Natural killer cell (primary cell): Measurements from ENCODE around the gene CASK. TPM values are rescaled to one million over a fixed set of nuclear protein-coding genes. Genes with fewer than 3 reads are reported as not detected.

ENCODE experiments used
- ATAC-seq, 3 donors: fragments of 150-1000 bp in 2 of 3; fragments of 200-7000 bp in 1 of 3; cut with Tn5 transposase; 1 replicate in 1 of 3; 2 replicates in 2 of 3; pipeline ENCODE4 v1.10.0; 2021; ENCODE audit warnings: mild to moderate bottlenecking in 2 of 3, moderate library complexity in 2 of 3
- DNase-seq, 2 donors: peaks; one replicate each; pipeline versions ENCODE4 v3.0.0 to v3.0.0-alpha.2; 2013 to 2021; ENCODE audit warnings: mixed read lengths in 1 of 2
- H3K27ac ChIP-seq: one replicate; pipeline ENCODE4 v1.5.1; 2013; ENCODE audit warnings: mild to moderate bottlenecking, low read length
- H3K27me3 ChIP-seq: one replicate; pipeline ENCODE4 v1.6.1; 2013; ENCODE audit warnings: low read length; ENCODE audit not compliant: control insufficient read depth, insufficient read depth
- H3K36me3 ChIP-seq: one replicate; pipeline ENCODE4 v1.6.1; 2013; ENCODE audit warnings: low read length; ENCODE audit not compliant: control insufficient read depth, insufficient read depth
- H3K4me1 ChIP-seq: one replicate; pipeline ENCODE4 v1.6.1; 2013; ENCODE audit warnings: low read length; ENCODE audit not compliant: control insufficient read depth, insufficient read depth
- H3K4me3 ChIP-seq: one replicate; pipeline ENCODE4 v1.5.1; 2013; ENCODE audit warnings: low read length
- H3K9me3 ChIP-seq: one replicate; pipeline ENCODE4 v1.6.1; 2013; ENCODE audit warnings: low read length; ENCODE audit not compliant: control insufficient read depth, insufficient read depth
- H3K27ac Mint-ChIP-seq, 2 donors: one replicate each; pipeline ENCODE4 v1.8.0; 2022; ENCODE audit warnings: mild to moderate bottlenecking in 2 of 2, mixed read lengths in 2 of 2, moderate library complexity in 1 of 2
- H3K27me3 Mint-ChIP-seq, 2 donors: one replicate each; pipeline ENCODE4 v1.8.0; 2022; ENCODE audit warnings: low read depth in 2 of 2, mixed read lengths in 2 of 2
- H3K36me3 Mint-ChIP-seq: one replicate; pipeline ENCODE4 v1.8.0; 2022; ENCODE audit warnings: mixed read lengths
- H3K4me1 Mint-ChIP-seq, 2 donors: one replicate each; pipeline ENCODE4 v1.8.0; 2022; ENCODE audit warnings: mixed read lengths in 2 of 2
- H3K4me3 Mint-ChIP-seq: one replicate; pipeline ENCODE4 v1.8.0; 2022; ENCODE audit warnings: mild to moderate bottlenecking, moderate library complexity, mixed read lengths
- H3K9me3 Mint-ChIP-seq, 2 donors: one replicate each; pipeline ENCODE4 v1.8.0; 2022; ENCODE audit warnings: mixed read lengths in 2 of 2
- CTCF ChIP-seq: fragments of 200-600 bp; IDR thresholded peaks from one replicate; pipeline ENCODE4 v1.8.0; 2022; ENCODE audit warnings: antibody characterized with exemption
- WGBS: methylation state at CpG from one replicate; pipeline ENCODE4 v1.1.7; 2013; ENCODE audit warnings: missing lambda C conversion rate; ENCODE audit not compliant: insufficient coverage; 5-methylcytosine and 5-hydroxymethylcytosine counted together
- intact Hi-C: fragments of 100-400 bp; cut with micrococcal nuclease; formaldehyde crosslinking; loops from one replicate; pipeline ENCODE4 v1.14.2; 2022
- total RNA-seq, 4 donors: library from RNA; stranded (reverse); fragments of 120-200 nt in 1 of 4; gene quantifications; one replicate each; pipeline versions ENCODE4 v1.2.3 to v1.2.4, GENCODE V29; 2013 to 2022

Gene CASK
- total RNA-seq, 3 donors from 2014 or later (not counting 1 experiment from before 2014, with no cell fraction given): 23.5 to 27.9 (median 25.6) TPM

DNA sequence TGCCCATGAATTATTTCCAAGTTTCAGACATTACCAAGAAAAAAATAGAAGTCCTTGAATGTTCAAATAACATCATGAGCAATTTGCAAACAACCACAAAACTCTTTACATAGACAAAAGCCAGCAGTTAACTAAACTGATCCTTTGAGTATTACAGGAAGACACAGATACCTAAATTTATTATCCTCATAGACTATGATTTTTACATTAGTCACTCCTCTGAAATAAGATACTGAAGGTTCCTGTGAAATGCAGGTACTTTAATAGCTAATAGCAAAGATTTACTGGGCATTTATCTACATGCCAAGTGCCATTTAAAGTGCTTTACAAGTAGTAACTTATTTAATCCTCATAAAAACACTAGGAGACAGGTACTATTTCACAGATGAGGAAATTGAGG lies 161.7 kb downstream of the CASK start:
- H3K9me3 Mint-ChIP-seq: no peaks in the 10 kb centered on the region
- H3K4me1 Mint-ChIP-seq: peaks cover 5 to 6% of the 10 kb centered on the region in 2 donors
- no peaks in the 10 kb centered on the region for H3K36me3 Mint-ChIP-seq
- Histone ChIP-seq H3K27ac (no peak overlapping the region), H3K9me3 (no peaks in the 10 kb centered on the region), H3K4me3 (no peak overlapping the region), H3K4me1 (no peaks in the 10 kb centered on the region), H3K27me3 (no peaks in the 10 kb centered on the region), H3K36me3 (no peaks in the 10 kb centered on the region)
- intact Hi-C loops: no loop called here
- ATAC-seq (no peak), DNase-seq (no peak)
- no peak overlapping the region for H3K27ac Mint-ChIP-seq
- peaks cover 5 to 17% of the 10 kb centered on the region in 2 donors for H3K27me3 Mint-ChIP-seq
- TF ChIP-seq CTCF: no peak
- no peak overlapping the region for H3K4me3 Mint-ChIP-seq

- no peak overlapping the region for H3K4me3 Mint-ChIP-seq
- DNase-seq: no peak
- Histone ChIP-seq H3K27ac (no peak overlapping the region), H3K36me3 (no peaks in the 10 kb centered on the region), H3K9me3 (no peaks in the 10 kb centered on the region), H3K4me3 (no peak overlapping the region), H3K27me3 (no peaks in the 10 kb centered on the region), H3K4me1 (no peaks in the 10 kb centered on the region)
- no peaks in the 10 kb centered on the region for H3K36me3 Mint-ChIP-seq
- no peaks in the 10 kb centered on the region for H3K9me3 Mint-ChIP-seq
- ATAC-seq: no peak
- peaks cover 5 to 6% of the 10 kb centered on the region in 2 donors for H3K4me1 Mint-ChIP-seq
- H3K27me3 Mint-ChIP-seq: peaks cover 5 to 23% of the 10 kb centered on the region in 2 donors
- no CpG with 5 or more reads among the region's 3 CpGs for WGBS
- intact Hi-C loops: no loop called here
- H3K27ac Mint-ChIP-seq: no peak overlapping the region
- TF ChIP-seq CTCF: no peak
These were observed 162.2 kb downstream of the CASK start for GRCh38 chrX:41761169-41761568.

- Mint-ChIP-seq H3K4me3 (no peak overlapping the region), H3K27ac (no peak overlapping the region), H3K4me1 (peaks cover 5 to 6% of the 10 kb centered on the region in 2 donors), H3K27me3 (peaks cover 5 to 36% of the 10 kb centered on the region in 2 donors), H3K36me3 (no peaks in the 10 kb centered on the region), H3K9me3 (no peaks in the 10 kb centered on the region)
- no peaks in the 10 kb centered on the region for H3K4me1 ChIP-seq
- peak in 1 of 2 donors; percentile 47 for DNase-seq
- intact Hi-C loops: loop anchor here (1.0 kb wide), 1 partner anchor 202 kb away; no protein-coding TSS in a partner anchor
- WGBS: no CpG with 5 or more reads among the region's 3 CpGs
- peak in 2 of 3 donors; percentile 46 to 59 for ATAC-seq
- peak; percentile 63 for TF ChIP-seq CTCF
- H3K36me3 ChIP-seq: no peaks in the 10 kb centered on the region
- H3K9me3 ChIP-seq: no peaks in the 10 kb centered on the region
- H3K27me3 ChIP-seq: no peaks in the 10 kb centered on the region
- no peak overlapping the region for H3K27ac ChIP-seq
- no peak overlapping the region for H3K4me3 ChIP-seq
These were observed 163.5 kb downstream of the CASK start for GRCh38 chrX:41759817-41760216.

GRCh38 chrX:41758401-41758800 lies 165.0 kb downstream of the CASK start:
- peaks cover 5 to 6% of the 10 kb centered on the region in 2 donors for H3K4me1 Mint-ChIP-seq
- no peak for DNase-seq

More at GRCh38 chrX:41758401-41758800, 165.0 kb downstream of the CASK start:
- Mint-ChIP-seq H3K36me3 (peaks cover 7% of the 10 kb centered on the region), H3K27me3 (peaks cover 3 to 44% of the 10 kb centered on the region in 2 donors), H3K9me3 (no peaks in the 10 kb centered on the region), H3K27ac (no peak overlapping the region), H3K4me3 (no peak overlapping the region)
- Histone ChIP-seq H3K27ac (no peak overlapping the region), H3K4me3 (no peak overlapping the region), H3K9me3 (no peaks in the 10 kb centered on the region), H3K27me3 (no peaks in the 10 kb centered on the region), H3K36me3 (no peaks in the 10 kb centered on the region), H3K4me1 (no peaks in the 10 kb centered on the region)
- intact Hi-C loops: no loop called here
- no peak for TF ChIP-seq CTCF
- 100% methylated on average over 2 of the region's 2 CpGs for WGBS
- ATAC-seq: no peak
